ENCODE measurements around the gene NCAPD2. TPM values are rescaled to one million over a fixed set of nuclear protein-coding genes. Genes with fewer than 3 reads are reported as not detected.
A peak's percentile ranks its signal among the peaks of the same experiment; 100 is the strongest.

The NCAPD2 gene
- total RNA-seq, 1 donor from 2014 or later = 11.7 TPM

GRCh38 chr12:6546016-6546415, 52.1 kb downstream of the NCAPD2 start:
- Histone ChIP-seq H3K9me3 (no peaks in the 10 kb centered on the region), H3K4me3 (no peak overlapping the region), H3K36me3 (peaks cover 50 to 66% of the 10 kb centered on the region in 2 donors), H3K4me1 (peaks cover 9 to 22% of the 10 kb centered on the region in 2 donors), H3K27ac (no peak overlapping the region), H3K27me3 (no peaks in the 10 kb centered on the region)
- no peak for TF ChIP-seq CTCF (IDR thresholded peaks at IDR 0.05)
- no peak for DNase-seq (ENCODE audit: low spot score in 2 of 2)
- intact Hi-C loops (cut with DNase I) = no loop called here

- no peak for TF ChIP-seq CTCF (IDR thresholded peaks at IDR 0.05)
- Histone ChIP-seq H3K27me3 (no peaks in the 10 kb centered on the region), H3K36me3 (peaks cover 50 to 60% of the 10 kb centered on the region in 2 donors), H3K4me3 (no peak overlapping the region), H3K9me3 (no peaks in the 10 kb centered on the region), H3K4me1 (peaks cover 15 to 32% of the 10 kb centered on the region in 2 donors), H3K27ac (peak overlapping the region; percentile 38 to 65)
- no peak for DNase-seq (ENCODE audit: low spot score in 2 of 2)
- intact Hi-C loops (cut with DNase I) = no loop called here
Measured at GRCh38 chr12:6547566-6547965, 53.7 kb downstream of the NCAPD2 start.

- H3K36me3 ChIP-seq = peaks cover 47 to 58% of the 10 kb centered on the region in 2 donors
- DNase-seq (ENCODE audit: low spot score in 2 of 2) = peak in 1 of 2 donors; percentile 66
- H3K9me3 ChIP-seq = no peaks in the 10 kb centered on the region
- intact Hi-C loops (cut with DNase I) = no loop called here
- H3K27ac ChIP-seq = peak overlapping the region; percentile 38 to 65
- H3K4me1 ChIP-seq = peaks cover 15 to 36% of the 10 kb centered on the region in 2 donors
- no peak overlapping the region for H3K4me3 ChIP-seq
- no peaks in the 10 kb centered on the region for H3K27me3 ChIP-seq
- TF ChIP-seq CTCF (IDR thresholded peaks at IDR 0.05) = no peak
Measured at GRCh38 chr12:6547987-6548386, 54.1 kb downstream of the NCAPD2 start.

GRCh38 chr12:6548556-6548955, 54.7 kb downstream of the NCAPD2 start:
- peak in 1 of 2 donors; percentile 68 for DNase-seq (ENCODE audit: low spot score in 2 of 2)
- H3K36me3 ChIP-seq = peaks cover 44 to 52% of the 10 kb centered on the region in 2 donors
- H3K4me3 ChIP-seq = no peak overlapping the region
- H3K9me3 ChIP-seq = no peaks in the 10 kb centered on the region
- no peak for TF ChIP-seq CTCF (IDR thresholded peaks at IDR 0.05)
- H3K27me3 ChIP-seq = no peaks in the 10 kb centered on the region
- intact Hi-C loops (cut with DNase I) = no loop called here
- H3K27ac ChIP-seq = peak overlapping the region; percentile 38 to 65
- peaks cover 19 to 42% of the 10 kb centered on the region in 2 donors for H3K4me1 ChIP-seq

- no peak overlapping the region for H3K4me3 ChIP-seq
- intact Hi-C loops (cut with DNase I) = no loop called here
- no peak for TF ChIP-seq CTCF (IDR thresholded peaks at IDR 0.05)
- no peaks in the 10 kb centered on the region for H3K27me3 ChIP-seq
- DNase-seq (ENCODE audit: low spot score in 2 of 2) = peak in 1 of 2 donors; percentile 68
- H3K36me3 ChIP-seq = peaks cover 44 to 48% of the 10 kb centered on the region in 2 donors
- H3K27ac ChIP-seq = peak overlapping the region; percentile 38 to 98
- H3K4me1 ChIP-seq = peaks cover 20 to 47% of the 10 kb centered on the region in 2 donors
- H3K9me3 ChIP-seq = no peaks in the 10 kb centered on the region
Measured at GRCh38 chr12:6548966-6549683, 55.2 kb downstream of the NCAPD2 start.

Measured in ascending aorta (tissue), 2 donors.